Measurements from ENCODE around the gene IL3RA. TPM values are rescaled to one million over a fixed set of nuclear protein-coding genes. Genes with fewer than 3 reads are reported as not detected.

The IL3RA gene
- total RNA-seq, 1 donor from 2014 or later: not detected

- Mint-ChIP-seq H3K27ac (ENCODE audit: unreplicated experiment) (no peak overlapping the region), H3K36me3 (ENCODE audit: low read depth) (peaks cover 5% of the 10 kb centered on the region), H3K4me3 (no peak overlapping the region), H3K4me1 (peaks cover 8% of the 10 kb centered on the region), H3K9me3 (no peaks in the 10 kb centered on the region), H3K27me3 (ENCODE audit: low read depth) (no peaks in the 10 kb centered on the region)
- TF ChIP-seq CTCF (conservative IDR thresholded peaks at IDR 0.05): no peak
- no peak for DNase-seq (ENCODE audit: low read depth, low spot score)
Measured at GRCh38 chrX:1355131-1356046, 18.8 kb downstream of the IL3RA start.

DNA sequence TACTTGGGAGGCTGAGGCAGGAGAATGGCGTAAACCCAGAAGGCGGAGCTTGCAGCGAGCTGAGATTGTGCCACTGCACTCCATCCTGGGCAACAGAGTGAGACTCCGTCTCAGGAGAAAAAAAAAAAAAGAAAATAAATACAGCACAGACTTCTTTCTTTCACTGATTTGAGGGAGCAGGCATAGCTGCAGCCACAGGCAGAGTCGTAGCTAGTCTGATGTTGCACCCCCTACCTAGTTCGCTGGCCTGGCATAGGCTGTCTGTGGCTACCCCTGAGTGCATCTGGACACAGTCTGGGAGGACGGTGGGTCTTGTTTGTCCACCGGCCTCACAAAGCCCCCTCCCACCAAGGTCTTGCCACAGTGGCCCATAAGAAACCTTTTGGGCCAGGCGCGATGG, 21.4 kb downstream of the IL3RA start:
- H3K36me3 Mint-ChIP-seq (ENCODE audit: low read depth): peaks cover 16% of the 10 kb centered on the region

GRCh38 chrX:1358793-1359476, 22.4 kb downstream of the IL3RA start:
- Mint-ChIP-seq H3K9me3 (no peaks in the 10 kb centered on the region), H3K27ac (ENCODE audit: unreplicated experiment) (no peak overlapping the region), H3K4me3 (no peak overlapping the region), H3K36me3 (ENCODE audit: low read depth) (peaks cover 16% of the 10 kb centered on the region), H3K27me3 (ENCODE audit: low read depth) (no peaks in the 10 kb centered on the region), H3K4me1 (peaks cover 8% of the 10 kb centered on the region)
- no peak for TF ChIP-seq CTCF (conservative IDR thresholded peaks at IDR 0.05)
- DNase-seq (ENCODE audit: low read depth, low spot score): no peak

More for the DNA sequence above, 21.4 kb downstream of the IL3RA start:
- Mint-ChIP-seq H3K4me3 (no peak overlapping the region), H3K9me3 (no peaks in the 10 kb centered on the region), H3K4me1 (peaks cover 8% of the 10 kb centered on the region), H3K27ac (ENCODE audit: unreplicated experiment) (no peak overlapping the region), H3K27me3 (ENCODE audit: low read depth) (no peaks in the 10 kb centered on the region)
- no peak for TF ChIP-seq CTCF (conservative IDR thresholded peaks at IDR 0.05)
- no peak for DNase-seq (ENCODE audit: low read depth, low spot score)

GRCh38 chrX:1359477-1359873, 22.9 kb downstream of the IL3RA start:
- peaks cover 8% of the 10 kb centered on the region for H3K4me1 Mint-ChIP-seq
- DNase-seq (ENCODE audit: low read depth, low spot score): no peak
- H3K27ac Mint-ChIP-seq (ENCODE audit: unreplicated experiment): no peak overlapping the region
- no peaks in the 10 kb centered on the region for H3K9me3 Mint-ChIP-seq
- TF ChIP-seq CTCF (conservative IDR thresholded peaks at IDR 0.05): no peak
- H3K4me3 Mint-ChIP-seq: no peak overlapping the region
- peaks cover 16% of the 10 kb centered on the region for H3K36me3 Mint-ChIP-seq (ENCODE audit: low read depth)
- no peaks in the 10 kb centered on the region for H3K27me3 Mint-ChIP-seq (ENCODE audit: low read depth)

DNA sequence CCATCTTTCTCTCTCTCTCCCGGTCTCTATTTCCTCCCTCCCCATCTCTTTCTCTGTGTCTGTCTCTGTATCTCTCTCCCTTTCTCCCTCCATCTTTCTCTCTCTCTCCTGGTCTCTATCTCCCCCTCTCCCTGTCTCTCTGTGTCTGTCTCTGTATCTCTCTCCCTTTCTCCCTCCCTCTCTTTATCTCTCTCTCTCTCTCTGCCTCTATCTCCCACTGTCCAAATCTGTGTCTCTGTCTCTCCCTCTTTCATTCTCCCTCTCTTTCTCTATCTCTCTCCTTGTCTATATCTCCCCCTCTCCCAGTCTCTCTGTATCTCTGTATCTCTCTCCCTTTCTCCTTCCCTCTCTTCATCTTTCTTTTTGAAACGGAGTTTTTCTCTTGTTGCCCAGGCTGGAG, 23.6 kb downstream of the IL3RA start:
- no peak overlapping the region for H3K4me3 Mint-ChIP-seq
- no peaks in the 10 kb centered on the region for H3K27me3 Mint-ChIP-seq (ENCODE audit: low read depth)
- peaks cover 8% of the 10 kb centered on the region for H3K4me1 Mint-ChIP-seq
- no peak overlapping the region for H3K27ac Mint-ChIP-seq (ENCODE audit: unreplicated experiment)
- no peak for TF ChIP-seq CTCF (conservative IDR thresholded peaks at IDR 0.05)
- DNase-seq (ENCODE audit: low read depth, low spot score): no peak
- H3K9me3 Mint-ChIP-seq: no peaks in the 10 kb centered on the region
- H3K36me3 Mint-ChIP-seq (ENCODE audit: low read depth): peaks cover 16% of the 10 kb centered on the region

Data from neural crest cell (in vitro differentiated cells).